ENCODE data around the gene CCDC142.
"Not testable (repeated sequence)": the region's sequence is repeated elsewhere in the genome, so short reads cannot be mapped to it uniquely, and the experiment has no call there.

Gene CCDC142

DNA sequence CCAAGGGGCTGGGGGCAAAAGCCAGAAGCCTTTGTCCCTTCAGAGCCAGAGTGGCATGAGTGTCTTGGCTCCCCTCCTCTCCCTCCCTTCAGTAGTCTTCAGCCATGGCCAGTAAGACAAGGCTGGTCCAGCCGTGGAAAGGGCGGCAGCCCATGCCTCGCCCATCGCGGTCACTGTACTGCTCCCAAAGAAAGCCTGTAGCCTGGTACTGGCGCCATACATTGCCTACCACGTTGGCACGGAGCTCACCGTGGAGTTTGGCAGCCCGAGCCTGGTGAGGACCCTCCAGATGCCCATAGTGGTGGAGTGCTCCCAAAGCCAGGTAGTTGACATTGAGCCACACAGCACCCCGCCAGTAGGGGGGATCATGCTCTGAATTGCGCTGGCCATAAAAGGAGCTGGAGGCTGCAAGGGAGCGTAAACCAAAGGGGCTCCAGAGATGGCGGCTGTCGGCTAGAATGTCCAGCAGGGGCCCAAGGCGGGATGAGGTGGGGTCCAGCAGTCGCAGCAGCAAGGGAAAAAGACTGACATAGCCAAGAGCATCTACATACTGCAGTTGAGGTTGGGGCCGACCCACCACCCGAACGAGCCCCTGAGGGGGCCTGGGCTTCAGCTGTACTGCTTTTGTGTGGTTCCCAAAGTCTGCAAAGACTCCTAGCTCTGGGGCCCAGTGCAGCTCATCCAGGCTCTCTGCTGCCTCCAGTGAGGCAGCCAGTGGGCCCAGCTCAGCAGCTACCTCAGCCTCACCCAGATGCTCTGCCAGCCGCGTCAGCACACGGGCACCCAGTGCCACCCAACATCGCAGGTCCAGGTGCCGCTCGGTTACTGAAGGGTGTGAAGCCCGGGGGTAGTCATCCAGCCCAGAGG lies 21.4 kb downstream of the CCDC142 start:
- ChIA-PET CTCF (interaction anchor here (1.2 to 2.3 kb wide), 4 partner anchors 13 to 126 kb away, joined by 3 to 4 read pairs (median 4); no protein-coding TSS in a partner anchor), POLR2A (no interaction called here)
- no peak for DNase-seq (ENCODE audit: extremely low spot score)
- TF ChIP-seq, protein P1, sequence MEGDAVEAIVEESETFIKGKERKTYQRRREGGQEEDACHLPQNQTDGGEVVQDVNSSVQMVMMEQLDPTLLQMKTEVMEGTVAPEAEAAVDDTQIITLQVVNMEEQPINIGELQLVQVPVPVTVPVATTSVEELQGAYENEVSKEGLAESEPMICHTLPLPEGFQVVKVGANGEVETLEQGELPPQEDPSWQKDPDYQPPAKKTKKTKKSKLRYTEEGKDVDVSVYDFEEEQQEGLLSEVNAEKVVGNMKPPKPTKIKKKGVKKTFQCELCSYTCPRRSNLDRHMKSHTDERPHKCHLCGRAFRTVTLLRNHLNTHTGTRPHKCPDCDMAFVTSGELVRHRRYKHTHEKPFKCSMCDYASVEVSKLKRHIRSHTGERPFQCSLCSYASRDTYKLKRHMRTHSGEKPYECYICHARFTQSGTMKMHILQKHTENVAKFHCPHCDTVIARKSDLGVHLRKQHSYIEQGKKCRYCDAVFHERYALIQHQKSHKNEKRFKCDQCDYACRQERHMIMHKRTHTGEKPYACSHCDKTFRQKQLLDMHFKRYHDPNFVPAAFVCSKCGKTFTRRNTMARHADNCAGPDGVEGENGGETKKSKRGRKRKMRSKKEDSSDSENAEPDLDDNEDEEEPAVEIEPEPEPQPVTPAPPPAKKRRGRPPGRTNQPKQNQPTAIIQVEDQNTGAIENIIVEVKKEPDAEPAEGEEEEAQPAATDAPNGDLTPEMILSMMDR (IDR thresholded peaks at IDR 0.05; ENCODE audit: control extremely low read depth, extremely low read depth, low read depth, missing control alignments) = peak; percentile 17

DNA sequence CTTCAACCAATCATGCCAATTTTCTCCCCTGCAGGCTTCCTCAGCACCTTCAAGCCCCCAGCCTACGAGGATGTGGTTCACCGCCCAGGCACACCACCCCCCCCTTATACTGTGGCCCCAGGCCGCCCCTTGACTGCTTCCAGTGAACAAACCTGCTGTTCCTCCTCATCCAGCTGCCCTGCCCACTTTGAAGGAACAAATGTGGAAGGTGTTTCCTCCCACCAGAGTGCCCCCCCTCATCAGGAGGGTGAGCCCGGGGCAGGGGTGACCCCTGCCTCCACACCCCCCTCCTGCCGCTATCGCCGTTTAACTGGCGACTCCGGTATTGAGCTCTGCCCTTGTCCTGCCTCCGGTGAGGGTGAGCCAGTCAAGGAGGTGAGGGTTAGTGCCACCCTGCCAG lies 22.6 kb downstream of the CCDC142 start:
- CTCF ChIA-PET = interaction anchor here (0.7 to 4.4 kb wide), 3 partner anchors 15 to 23 kb away, joined by 3 to 29 read pairs (median 5); partner anchors contain the start of genes CCDC142 and TTC31
- POLR2A ChIA-PET; DNase-seq (ENCODE audit: extremely low spot score): not testable (repeated sequence)

DNA sequence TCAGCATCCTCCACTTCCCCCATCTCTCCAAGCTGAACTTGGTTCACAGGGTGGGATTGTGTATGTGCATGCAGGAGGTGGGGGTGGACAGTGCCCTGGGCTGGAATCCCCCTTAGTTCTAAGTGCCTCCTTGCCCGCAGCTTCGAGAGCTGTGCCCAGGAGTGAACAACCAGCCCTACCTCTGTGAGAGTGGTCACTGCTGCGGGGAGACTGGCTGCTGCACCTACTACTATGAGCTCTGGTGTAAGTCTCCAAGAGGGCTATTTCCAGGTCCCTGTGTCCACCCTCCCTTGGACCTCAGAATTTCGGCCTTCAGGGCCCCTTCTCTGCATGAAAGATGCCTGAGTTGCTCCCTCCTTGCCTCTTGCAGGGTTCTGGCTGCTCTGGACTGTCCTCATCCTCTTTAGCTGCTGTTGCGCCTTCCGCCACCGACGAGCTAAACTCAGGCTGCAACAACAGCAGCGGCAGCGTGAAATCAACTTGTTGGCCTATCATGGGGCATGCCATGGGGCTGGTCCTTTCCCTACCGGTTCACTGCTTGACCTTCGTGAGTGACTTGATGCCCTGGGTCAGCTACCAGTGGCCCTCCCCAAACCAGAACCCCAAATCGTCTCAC lies 23.2 kb downstream of the CCDC142 start:
- DNase-seq (ENCODE audit: extremely low spot score); POLR2A ChIA-PET: not testable (repeated sequence)
- CTCF ChIA-PET = interaction anchor here (0.8 to 4.5 kb wide), 5 partner anchors 7 to 128 kb away, joined by 3 to 29 read pairs (median 5); partner anchors contain the start of genes CCDC142, MRPL53 and TTC31

DNA sequence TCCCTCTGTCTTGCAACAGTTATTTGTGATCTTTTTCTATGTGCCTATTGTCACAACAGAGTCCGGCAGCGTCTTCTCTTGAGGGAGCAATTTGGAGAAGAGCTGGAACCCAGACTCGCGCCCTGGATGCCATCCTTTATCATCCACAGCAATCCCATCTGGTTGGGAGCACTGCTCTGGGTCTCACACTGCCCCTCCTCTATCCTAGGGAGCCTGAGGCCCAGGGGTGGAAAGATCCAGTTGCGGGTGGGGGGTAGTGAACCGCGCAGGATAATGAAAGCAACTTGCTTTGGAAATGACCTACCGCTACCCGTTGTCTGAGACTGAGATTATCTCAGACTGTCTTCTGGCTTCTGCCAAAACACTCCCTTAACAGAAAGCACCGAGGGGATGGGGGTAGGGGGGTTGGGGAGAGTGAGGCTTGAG lies 23.8 kb downstream of the CCDC142 start:
- CTCF ChIA-PET = interaction anchor here (0.9 to 4.5 kb wide), 5 partner anchors 8 to 129 kb away, joined by 3 to 29 read pairs (median 5); partner anchors contain the start of genes AUP1, CCDC142, HTRA2 and MRPL53
- POLR2A ChIA-PET = interaction anchor here (1.0 to 1.7 kb wide), 8 partner anchors 8 to 72 kb away, joined by 3 to 8 read pairs (median 6); partner anchors contain the start of genes AUP1, HTRA2 and MRPL53
- TF ChIP-seq, protein P1 (IDR thresholded peaks at IDR 0.05; ENCODE audit: control extremely low read depth, extremely low read depth, low read depth, missing control alignments) = no peak
- no peak for DNase-seq (ENCODE audit: extremely low spot score)

DNA sequence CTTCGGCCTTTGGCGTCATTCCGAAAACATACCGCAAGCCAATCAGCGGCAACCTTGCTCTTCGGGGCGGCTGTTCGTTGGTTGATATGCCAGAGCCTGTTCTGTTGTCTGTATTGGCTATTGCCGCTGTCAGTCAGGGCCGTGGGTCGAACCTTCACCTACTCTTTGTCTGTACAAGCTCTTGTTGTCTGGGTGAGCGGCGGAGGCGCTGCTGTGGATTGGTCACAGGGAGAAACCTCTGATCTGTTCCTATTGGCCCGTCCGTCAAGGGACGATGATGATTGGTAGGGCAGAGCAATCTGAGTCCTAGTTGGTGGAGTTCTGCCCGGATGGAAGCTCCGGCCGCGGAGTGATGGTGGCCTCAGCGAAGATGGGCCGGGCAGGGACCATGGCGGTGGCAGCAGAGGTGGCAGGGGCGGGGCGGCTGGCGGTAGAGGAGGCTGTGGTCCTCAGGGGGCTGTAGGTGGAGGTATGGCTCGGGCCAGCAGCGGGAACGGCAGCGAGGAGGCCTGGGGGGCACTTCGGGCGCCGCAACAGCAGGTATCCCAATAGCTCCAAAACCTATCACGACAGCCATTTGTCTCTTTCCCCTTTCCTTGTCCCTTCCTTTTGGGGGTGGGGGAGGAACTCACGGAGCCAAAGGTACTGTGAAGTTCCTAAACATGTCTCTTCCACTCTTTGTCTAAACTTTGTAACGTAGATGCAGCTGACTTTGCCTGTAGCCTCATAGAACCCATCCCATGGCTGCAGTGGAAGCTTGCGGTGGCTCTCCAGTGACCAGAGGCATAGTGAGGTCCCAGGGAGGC lies 24.5 kb downstream of the CCDC142 start, which contains the start of gene WBP1:
Gene WBP1, plus strand, starts transcription at position 307 of the 806 bp plus-strand sequence. Its CDS starts 165 bp downstream, at position 472.
- TF ChIP-seq, protein P1 (IDR thresholded peaks at IDR 0.05; ENCODE audit: control extremely low read depth, extremely low read depth, low read depth, missing control alignments) = no peak
- peak; percentile 95 for DNase-seq (ENCODE audit: extremely low spot score)
- ChIA-PET CTCF (interaction anchor here (0.9 to 4.5 kb wide), 7 partner anchors 9 to 129 kb away, joined by 3 to 29 read pairs (median 4); partner anchors contain the start of genes AUP1, CCDC142, HTRA2 and MRPL53), POLR2A (interaction anchor here (1.0 to 1.7 kb wide), 10 partner anchors 9 to 72 kb away, joined by 3 to 8 read pairs (median 4); partner anchors contain the start of genes AUP1, HTRA2 and MRPL53)

DNA sequence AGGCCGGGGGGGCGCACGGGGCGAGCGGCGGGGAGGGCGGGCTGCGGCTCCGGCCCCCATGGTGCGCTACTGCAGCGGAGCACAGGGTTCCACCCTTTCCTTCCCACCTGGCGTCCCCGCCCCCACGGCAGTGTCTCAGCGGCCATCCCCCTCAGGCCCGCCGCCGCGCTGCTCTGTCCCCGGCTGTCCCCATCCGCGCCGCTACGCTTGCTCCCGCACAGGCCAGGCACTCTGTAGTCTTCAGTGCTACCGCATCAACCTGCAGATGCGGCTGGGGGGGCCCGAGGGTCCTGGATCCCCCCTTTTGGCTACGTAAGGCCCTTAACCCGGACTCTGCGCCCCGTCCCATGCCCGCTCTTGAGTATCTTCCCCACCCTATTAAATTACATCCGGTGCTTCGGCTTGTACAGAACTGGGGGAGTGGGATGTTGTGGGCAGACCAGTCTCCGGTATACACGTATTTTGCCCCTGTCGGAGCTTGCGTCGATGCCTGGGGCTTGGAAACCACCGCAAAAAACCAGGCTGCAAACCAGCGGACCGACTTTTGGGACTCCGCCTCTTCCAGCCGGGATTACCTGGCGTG lies 25.2 kb downstream of the CCDC142 start:
- CTCF ChIA-PET = interaction anchor here (1.0 to 4.5 kb wide), 7 partner anchors 16 to 130 kb away, joined by 3 to 29 read pairs (median 4); partner anchors contain the start of genes AUP1, CCDC142, HTRA2 and MRPL53

More for the DNA sequence above, 25.2 kb downstream of the CCDC142 start:
- peak; percentile 80 for DNase-seq (ENCODE audit: extremely low spot score)
- POLR2A ChIA-PET = interaction anchor here (0.6 to 1.7 kb wide), 10 partner anchors 9 to 73 kb away, joined by 3 to 8 read pairs (median 6); partner anchors contain the start of genes AUP1, HTRA2 and MRPL53
- TF ChIP-seq, protein P1 (IDR thresholded peaks at IDR 0.05; ENCODE audit: control extremely low read depth, extremely low read depth, low read depth, missing control alignments) = no peak

Data from GM10248 (cell line).